Astrocyte (in vitro differentiated cells and primary cell): ENCODE data around the gene KCNJ2.

Source experiments
- CTCF ChIP-seq: IDR thresholded peaks from 2 replicates; pipeline ENCODE4 v1.5.1; 2011; ENCODE audit warnings: low read depth, mild to moderate bottlenecking, inconsistent platforms, low read length, moderate library complexity; ENCODE audit not compliant: insufficient read depth
- EZH2 ChIP-seq: IDR thresholded peaks from 2 replicates; pipeline ENCODE4 v1.6.1; 2012; ENCODE audit warnings: mild to moderate bottlenecking, low read length, inconsistent platforms; ENCODE audit not compliant: insufficient read depth

GRCh38 chr17:70225276-70225675 is 55.9 kb downstream of the KCNJ2 start:
- TF ChIP-seq CTCF = no peak
- no peak for TF ChIP-seq EZH2
